ENCODE measurements around the gene SEC14L2. TPM values are rescaled to one million over a fixed set of nuclear protein-coding genes. Genes with fewer than 3 reads are reported as not detected.
A peak's percentile ranks its signal among the peaks of the same experiment; 100 is the strongest.

Gene SEC14L2
- total and polyA plus RNA-seq, 10 of the 15 experiments (the other 5 are each of a cell fraction or from before 2014, with no cell fraction given): 0.08 to 4.0 (median 0.48) TPM

DNA sequence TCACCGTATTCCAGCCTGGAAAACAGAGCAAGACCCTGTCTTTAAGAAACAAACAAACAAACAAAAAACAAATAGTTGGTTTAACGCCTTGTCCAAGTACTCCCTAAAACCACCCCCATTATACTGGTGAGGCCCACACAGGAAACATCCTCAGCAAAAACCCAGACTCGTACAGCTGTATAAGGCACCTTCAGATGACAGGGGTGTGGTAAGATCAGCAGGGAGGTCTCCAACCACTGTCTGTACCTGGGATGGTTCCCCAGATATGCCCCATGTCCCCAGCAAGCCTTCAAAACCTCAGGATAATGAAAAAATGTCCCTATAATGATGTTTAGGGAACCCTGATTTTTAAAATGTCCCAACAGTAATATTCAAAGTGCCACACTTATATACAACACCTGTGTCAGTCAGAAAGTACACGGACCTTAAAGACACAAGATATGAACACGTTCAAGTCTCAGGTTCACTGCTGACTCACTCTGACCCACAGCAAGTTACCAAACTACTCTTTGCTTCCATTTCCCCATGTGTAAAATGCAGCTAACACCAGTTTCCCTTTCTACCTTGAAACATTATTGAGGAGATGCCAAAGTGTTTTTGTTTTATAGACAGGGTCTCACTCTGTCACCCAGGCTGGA lies 49.4 kb upstream of the SEC14L2 start:
- Histone ChIP-seq H2AFZ (ENCODE audit: control insufficient read depth, low read depth, low read length) (no peak overlapping the region), H3K79me2 (ENCODE audit: control insufficient read depth, insufficient read depth, low read length) (peaks cover 44% of the 10 kb centered on the region), H3K36me3 (ENCODE audit: control insufficient read depth in 2 of 2, insufficient read depth in 2 of 2, low read length in 1 of 2) (peaks cover 26 to 45% of the 10 kb centered on the region in 2 experiments), H3K27me3 (replicated peaks in 1 of 2; ENCODE audit: control insufficient read depth in 2 of 2, insufficient read depth in 2 of 2, low read length in 1 of 2) (no peaks in the 10 kb centered on the region), H3K9me3 (replicated peaks; ENCODE audit: control insufficient read depth, insufficient read depth, low read length) (no peaks in the 10 kb centered on the region), H3K4me1 (ENCODE audit: control insufficient read depth, insufficient read depth, low read length) (peaks cover 13% of the 10 kb centered on the region), H3K4me2 (ENCODE audit: control insufficient read depth, insufficient read depth) (peak overlapping the region; percentile 49), H3K4me3 (0 out of 2 replicates have a peak overlapping the region, but pooled peaks have one; percentile 28), H3K9ac (ENCODE audit: control insufficient read depth, insufficient read depth, low read length) (no peak overlapping the region), H3K27ac (ENCODE audit: control insufficient read depth, insufficient read depth) (peak overlapping the region; percentile 77), H4K20me1 (ENCODE audit: control insufficient read depth, insufficient read depth) (no peaks in the 10 kb centered on the region)
- BruUV-seq (replicated peaks): no TSS peak
- ATAC-seq: peak; percentile 69
- intact Hi-C loops (cut with micrococcal nuclease; ENCODE audit: unreplicated experiment) (no loop called here), in situ Hi-C loops (cut with MboI) (no loop called here)
- WGBS (ENCODE audit: insufficient coverage, insufficient replicate concordance, low lambda C conversion rate, missing lambda C conversion rate): 20% methylated on average over 5 of the region's 5 CpGs
- ChIA-PET RAD21 (ENCODE audit: unreplicated experiment) (interaction anchor here (0.7 to 3.4 kb wide), 3 partner anchors 21 to 59 kb away, joined by 4 to 22 read pairs (median 4); partner anchors contain the start of gene TBC1D10A), SMC1A (ENCODE audit: uncharacterized antibody, unreplicated experiment) (interaction anchor here (0.7 to 2.4 kb wide), 7 partner anchors 11 to 59 kb away, joined by 3 to 8 read pairs (median 4); no protein-coding TSS in a partner anchor), POLR2A (interaction anchor here (0.9 to 5.7 kb wide), 3 partner anchors 9 to 32 kb away, joined by 3 to 27 read pairs (median 7); partner anchors contain the start of genes CCDC157, SF3A1 and TBC1D10A), CTCF (interaction anchor here (0.9 to 6.0 kb wide), 2 partner anchors 59 to 342 kb away, joined by 3 to 44 read pairs; partner anchors contain the start of gene CASTOR1)
- peak; percentile 93 for FAIRE-seq
- TF ChIP-seq, protein P1, sequence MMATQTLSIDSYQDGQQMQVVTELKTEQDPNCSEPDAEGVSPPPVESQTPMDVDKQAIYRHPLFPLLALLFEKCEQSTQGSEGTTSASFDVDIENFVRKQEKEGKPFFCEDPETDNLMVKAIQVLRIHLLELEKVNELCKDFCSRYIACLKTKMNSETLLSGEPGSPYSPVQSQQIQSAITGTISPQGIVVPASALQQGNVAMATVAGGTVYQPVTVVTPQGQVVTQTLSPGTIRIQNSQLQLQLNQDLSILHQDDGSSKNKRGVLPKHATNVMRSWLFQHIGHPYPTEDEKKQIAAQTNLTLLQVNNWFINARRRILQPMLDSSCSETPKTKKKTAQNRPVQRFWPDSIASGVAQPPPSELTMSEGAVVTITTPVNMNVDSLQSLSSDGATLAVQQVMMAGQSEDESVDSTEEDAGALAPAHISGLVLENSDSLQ (IDR thresholded peaks at IDR 0.05): peak; percentile 70
- TF ChIP-seq SMAD5 (IDR thresholded peaks at IDR 0.05; ENCODE audit: low read depth) (no peak), GATAD2B (conservative IDR thresholded peaks at IDR 0.05; ENCODE audit: low read depth) (no peak), MXI1 (IDR thresholded peaks at IDR 0.05; ENCODE audit: low read depth, low read length) (no peak)
- TF ChIP-seq, protein P2, sequence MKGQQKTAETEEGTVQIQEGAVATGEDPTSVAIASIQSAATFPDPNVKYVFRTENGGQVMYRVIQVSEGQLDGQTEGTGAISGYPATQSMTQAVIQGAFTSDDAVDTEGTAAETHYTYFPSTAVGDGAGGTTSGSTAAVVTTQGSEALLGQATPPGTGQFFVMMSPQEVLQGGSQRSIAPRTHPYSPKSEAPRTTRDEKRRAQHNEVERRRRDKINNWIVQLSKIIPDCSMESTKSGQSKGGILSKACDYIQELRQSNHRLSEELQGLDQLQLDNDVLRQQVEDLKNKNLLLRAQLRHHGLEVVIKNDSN (IDR thresholded peaks at IDR 0.05; ENCODE audit: borderline replicate concordance, extremely low read length, insufficient read depth, low read depth, low read length): no peak
- TF ChIP-seq, protein P3, sequence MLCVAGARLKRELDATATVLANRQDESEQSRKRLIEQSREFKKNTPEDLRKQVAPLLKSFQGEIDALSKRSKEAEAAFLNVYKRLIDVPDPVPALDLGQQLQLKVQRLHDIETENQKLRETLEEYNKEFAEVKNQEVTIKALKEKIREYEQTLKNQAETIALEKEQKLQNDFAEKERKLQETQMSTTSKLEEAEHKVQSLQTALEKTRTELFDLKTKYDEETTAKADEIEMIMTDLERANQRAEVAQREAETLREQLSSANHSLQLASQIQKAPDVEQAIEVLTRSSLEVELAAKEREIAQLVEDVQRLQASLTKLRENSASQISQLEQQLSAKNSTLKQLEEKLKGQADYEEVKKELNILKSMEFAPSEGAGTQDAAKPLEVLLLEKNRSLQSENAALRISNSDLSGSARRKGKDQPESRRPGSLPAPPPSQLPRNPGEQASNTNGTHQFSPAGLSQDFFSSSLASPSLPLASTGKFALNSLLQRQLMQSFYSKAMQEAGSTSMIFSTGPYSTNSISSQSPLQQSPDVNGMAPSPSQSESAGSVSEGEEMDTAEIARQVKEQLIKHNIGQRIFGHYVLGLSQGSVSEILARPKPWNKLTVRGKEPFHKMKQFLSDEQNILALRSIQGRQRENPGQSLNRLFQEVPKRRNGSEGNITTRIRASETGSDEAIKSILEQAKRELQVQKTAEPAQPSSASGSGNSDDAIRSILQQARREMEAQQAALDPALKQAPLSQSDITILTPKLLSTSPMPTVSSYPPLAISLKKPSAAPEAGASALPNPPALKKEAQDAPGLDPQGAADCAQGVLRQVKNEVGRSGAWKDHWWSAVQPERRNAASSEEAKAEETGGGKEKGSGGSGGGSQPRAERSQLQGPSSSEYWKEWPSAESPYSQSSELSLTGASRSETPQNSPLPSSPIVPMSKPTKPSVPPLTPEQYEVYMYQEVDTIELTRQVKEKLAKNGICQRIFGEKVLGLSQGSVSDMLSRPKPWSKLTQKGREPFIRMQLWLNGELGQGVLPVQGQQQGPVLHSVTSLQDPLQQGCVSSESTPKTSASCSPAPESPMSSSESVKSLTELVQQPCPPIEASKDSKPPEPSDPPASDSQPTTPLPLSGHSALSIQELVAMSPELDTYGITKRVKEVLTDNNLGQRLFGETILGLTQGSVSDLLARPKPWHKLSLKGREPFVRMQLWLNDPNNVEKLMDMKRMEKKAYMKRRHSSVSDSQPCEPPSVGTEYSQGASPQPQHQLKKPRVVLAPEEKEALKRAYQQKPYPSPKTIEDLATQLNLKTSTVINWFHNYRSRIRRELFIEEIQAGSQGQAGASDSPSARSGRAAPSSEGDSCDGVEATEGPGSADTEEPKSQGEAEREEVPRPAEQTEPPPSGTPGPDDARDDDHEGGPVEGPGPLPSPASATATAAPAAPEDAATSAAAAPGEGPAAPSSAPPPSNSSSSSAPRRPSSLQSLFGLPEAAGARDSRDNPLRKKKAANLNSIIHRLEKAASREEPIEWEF (IDR thresholded peaks at IDR 0.05; ENCODE audit: insufficient replicate concordance, low read depth, low read length): no peak
- DNase-seq (ENCODE audit: low read depth, low spot score): no peak

All from GM12878 (cell line).